ENCODE data around the gene CHD9. TPM values are rescaled to one million over a fixed set of nuclear protein-coding genes. Genes with fewer than 3 reads are reported as not detected.

The CHD9 gene
- total and polyA plus RNA-seq, 9 of the 15 experiments (the other 6 are each of a cell fraction or from before 2014, with no cell fraction given) = 29.0 to 69.3 (median 40.6) TPM

- Histone ChIP-seq H3K9ac (ENCODE audit: insufficient read depth in 1 of 2, low read depth in 2 of 2, low read length in 2 of 2) (peak overlapping the region in 1 of 2 experiments; percentile 24; a peak in 1 of 4 replicates), H3K36me3 (ENCODE audit: control insufficient read depth, insufficient read depth, low read length) (peaks cover 71% of the 10 kb centered on the region), H3K27ac (ENCODE audit: extremely low read depth, low read depth, low read length) (peak overlapping the region; percentile 77), H3K27me3 (ENCODE audit: control insufficient read depth in 2 of 2, insufficient read depth in 2 of 2, low read length in 2 of 2) (no peaks in the 10 kb centered on the region), H3K9me1 (ENCODE audit: control insufficient read depth, insufficient read depth, low read length) (no peaks in the 10 kb centered on the region), H3K79me2 (ENCODE audit: control insufficient read depth, insufficient read depth, low read length) (peaks cover 56% of the 10 kb centered on the region), H3K4me3 (no peak overlapping the region), H4K20me1 (replicated peaks; ENCODE audit: control insufficient read depth, insufficient read depth, low read length) (no peaks in the 10 kb centered on the region), H2AFZ (ENCODE audit: low read depth, low read length) (no peak overlapping the region), H3K9me3 (replicated peaks; ENCODE audit: control insufficient read depth, insufficient read depth, low read depth, low read length) (no peaks in the 10 kb centered on the region), H3K4me2 (ENCODE audit: insufficient read depth, low read length) (no peak overlapping the region), H3K4me1 (replicated peaks in 1 of 2; ENCODE audit: control insufficient read depth in 2 of 2, insufficient read depth in 2 of 2, low read length in 2 of 2) (peaks cover 3 to 23% of the 10 kb centered on the region in 2 experiments; a peak in 4 of 5 replicates)
- POLR2A ChIA-PET = no interaction called here
- WGBS (ENCODE audit: insufficient coverage, low coverage, missing lambda C conversion rate) = 41% methylated on average over 2 of the region's 2 CpGs
- DNase-seq (ENCODE audit: extremely low read depth in 1 of 4, low spot score in 3 of 4) (peak; percentile 12 to 81 (median 42)), ATAC-seq (peak; percentile 90), FAIRE-seq (peak; percentile 97)
- CTCF ChIA-PET (ENCODE audit: low intra/inter-chr PET ratio) = no interaction called here
- intact Hi-C loops (cut with micrococcal nuclease) (loop anchor here (5.0 kb wide), 1 partner anchor 168 kb away; no protein-coding TSS in a partner anchor), in situ Hi-C loops (cut with MboI) (no loop called here)
- BruUV-seq (replicated peaks) = no TSS peak
- TF ChIP-seq ZNF395 (CRISPR knock-in tag; IDR thresholded peaks at IDR 0.05) (0 out of 2 replicates have a peak, but pooled peaks have one; percentile 41), SAFB (IDR thresholded peaks at IDR 0.05; ENCODE audit: borderline replicate concordance, low read depth, low read length) (no peak), SMAD3 (CRISPR knock-in tag; conservative IDR thresholded peaks at IDR 0.05) (no peak), SMARCB1 (IDR thresholded peaks at IDR 0.05; ENCODE audit: insufficient read length, low read depth) (no peak), TGIF2 (CRISPR knock-in tag; IDR thresholded peaks at IDR 0.05) (no peak), PTRF (tag; IDR thresholded peaks at IDR 0.05) (no peak), EP300 (IDR thresholded peaks at IDR 0.05; ENCODE audit: low read length) (peak; percentile 20; the same call in 1 of the 2 replicates), EP400 (IDR thresholded peaks at IDR 0.05) (0 out of 2 replicates have a peak, but pooled peaks have one; percentile 33), RB1 (IDR thresholded peaks at IDR 0.05; ENCODE audit: low read depth) (no peak), POLR2AphosphoS5 (IDR thresholded peaks at IDR 0.05; ENCODE audit: control insufficient read depth, insufficient read depth, low read depth, low read length) (no peak), FOXK2 (conservative IDR thresholded peaks at IDR 0.05 in 1 of 2, IDR thresholded peaks at IDR 0.05 in 1 of 2; ENCODE audit: low read depth in 2 of 2) (no peak), PBX2 (CRISPR knock-in tag; IDR thresholded peaks at IDR 0.05; ENCODE audit: low read depth) (no peak), PBX2 (tag; conservative IDR thresholded peaks at IDR 0.05; ENCODE audit: low read depth) (0 out of 2 replicates have a peak, but pooled peaks have one; percentile 23), MIER1 (IDR thresholded peaks at IDR 0.05; ENCODE audit: low read depth) (no peak), THRAP3 (IDR thresholded peaks at IDR 0.05; ENCODE audit: borderline replicate concordance) (no peak), HMBOX1 (IDR thresholded peaks at IDR 0.05) (0 out of 2 replicates have a peak, but pooled peaks have one; percentile 36)
Measured at GRCh38 chr16:53224951-53225533, 170.3 kb downstream of the CHD9 start.
